ENCODE data around the gene EMP3.
A peak's percentile ranks its signal among the peaks of the same experiment; 100 is the strongest.
"Not testable (repeated sequence)": the region's sequence is repeated elsewhere in the genome, so short reads cannot be mapped to it uniquely, and the experiment has no call there.

The EMP3 gene

GRCh38 chr19:48348737-48349136 lies 23.4 kb downstream of the EMP3 start:
- DNase-seq, result no peak

- DNase-seq, result no peak
Measured at GRCh38 chr19:48350856-48351255, 25.5 kb downstream of the EMP3 start.

- peak; percentile 71 for DNase-seq
Measured at GRCh38 chr19:48351341-48351752, 26.0 kb downstream of the EMP3 start.

GRCh38 chr19:48353677-48354076 lies 28.3 kb downstream of the EMP3 start:
- no peak for DNase-seq

- no peak for DNase-seq
Measured at GRCh38 chr19:48354332-48354992, 29.1 kb downstream of the EMP3 start.

GRCh38 chr19:48355365-48355954 lies 30.1 kb downstream of the EMP3 start:
- DNase-seq, result no peak

GRCh38 chr19:48359123-48359522 lies 33.8 kb downstream of the EMP3 start:
- no peak for DNase-seq

- no peak for DNase-seq
Measured at GRCh38 chr19:48361912-48362311, 36.6 kb downstream of the EMP3 start.

- peak; percentile 92 for DNase-seq
Measured at GRCh38 chr19:48362716-48363499, 37.6 kb downstream of the EMP3 start.

- DNase-seq, result no peak
Measured at GRCh38 chr19:48363500-48363809, 38.1 kb downstream of the EMP3 start.

GRCh38 chr19:48363810-48364597 lies 38.7 kb downstream of the EMP3 start, which contains the start of the genes SYNGR4 and TMEM143:
TSS of gene SYNGR4 (plus strand) at chr19:48364367. CDS start at chr19:48365843, 1,476 bp downstream.
TSS of gene TMEM143 (minus strand) at chr19:48363940. CDS start at chr19:48363920, 20 bp downstream.
- DNase-seq, result peak; percentile 100

- no peak for DNase-seq
Measured at GRCh38 chr19:48364598-48365348, 39.4 kb downstream of the EMP3 start.

GRCh38 chr19:48365602-48366001 lies 40.2 kb downstream of the EMP3 start:
- DNase-seq, result no peak

- DNase-seq, result no peak
Measured at GRCh38 chr19:48367855-48368254, 42.5 kb downstream of the EMP3 start.

GRCh38 chr19:48368936-48369335 lies 43.6 kb downstream of the EMP3 start:
- DNase-seq, result no peak

GRCh38 chr19:48370955-48371354 lies 45.6 kb downstream of the EMP3 start:
- no peak for DNase-seq

- no peak for DNase-seq
Measured at GRCh38 chr19:48371367-48371766, 46.0 kb downstream of the EMP3 start.

GRCh38 chr19:48371771-48372170 lies 46.4 kb downstream of the EMP3 start:
- not testable (repeated sequence) for DNase-seq

- no peak for DNase-seq
Measured at GRCh38 chr19:48372904-48373303, 47.6 kb downstream of the EMP3 start.

- DNase-seq, result no peak
Measured at GRCh38 chr19:48373567-48373966, 48.2 kb downstream of the EMP3 start.

GRCh38 chr19:48378194-48378570 lies 52.8 kb downstream of the EMP3 start:
- DNase-seq, result no peak

GRCh38 chr19:48379058-48379457 lies 53.7 kb downstream of the EMP3 start:
- DNase-seq, result no peak
